Endothelial cell of umbilical vein (primary cell): Measurements from ENCODE around the gene INPP4B. TPM values are rescaled to one million over a fixed set of nuclear protein-coding genes. Genes with fewer than 3 reads are reported as not detected.

Experiments used
- BruUV-seq: library from RNA; stranded (reverse); fragments of 400-500 nt; replicated peaks from 2 replicates; lab custom pipeline; 2021; lab: Mats Ljungman, UMichigan
- CTCF ChIA-PET: fragments of 300-600, 350-600 bp; sonication (Branson Sonifier 250); formaldehyde crosslinking; loops from one replicate; lab custom pipeline; 2021; ENCODE audit warnings: antibody characterized with exemption, inconsistent platforms; lab: Charles Lee
- POLR2A ChIA-PET: fragments of 300-600, 350-600 bp; sonication (Branson Sonifier 250); formaldehyde crosslinking; loops from one replicate; lab custom pipeline; 2021; ENCODE audit warnings: antibody characterized with exemption, inconsistent platforms; lab: Charles Lee
- DNase-seq: peaks from one replicate; pipeline ENCODE4 v3.0.0-alpha.2; 2011; ENCODE audit warnings: low read depth, low spot score
- FAIRE-seq: peaks from 2 replicates; lab custom pipeline; 2011; peaks lifted over from hg19 to GRCh38; lab: Jason Lieb, UNC
- H2AFZ ChIP-seq: 2 replicates; pipeline ENCODE4 v1.6.0; 2012; ENCODE audit warnings: low read depth, low read length, control low read depth, inconsistent platforms
- H3K27ac ChIP-seq: 2 replicates; pipeline ENCODE4 v1.5.1; 2011; ENCODE audit warnings: low read depth, mild to moderate bottlenecking, control low read depth, low read length, moderate library complexity; ENCODE audit not compliant: insufficient read depth
- H3K27me3 ChIP-seq, 2 experiments: 2 replicates each; pipeline versions ENCODE4 v1.6.0 to v1.6.1; 2011; ENCODE audit warnings: low read length in 2 of 2, mixed read lengths in 1 of 2; ENCODE audit not compliant: control insufficient read depth in 2 of 2, insufficient read depth in 2 of 2
- H3K36me3 ChIP-seq, 2 experiments: 2 replicates in 1 of 2; 3 replicates in 1 of 2; pipeline ENCODE4 v1.5.1; 2011; ENCODE audit warnings: low read length in 2 of 2, mild to moderate bottlenecking in 1 of 2, moderate library complexity in 1 of 2; ENCODE audit not compliant: control insufficient read depth in 2 of 2, insufficient read depth in 2 of 2; ENCODE audit errors: extremely low read depth in 1 of 2
- H3K4me1 ChIP-seq: 3 replicates; pipeline ENCODE4 v1.5.1; 2011; ENCODE audit warnings: mild to moderate bottlenecking, low read length; ENCODE audit not compliant: control insufficient read depth, insufficient read depth; ENCODE audit errors: extremely low read depth
- H3K4me2 ChIP-seq: 2 replicates; pipeline ENCODE4 v1.6.1; 2011; ENCODE audit warnings: low read length, control low read depth, mixed read lengths; ENCODE audit not compliant: insufficient read depth
- H3K4me3 ChIP-seq, 3 experiments: fragments of 200-600 bp in 1 of 3; sonication (generic), shearing (Covaris generic) in 1 of 3; replicated peaks in 1 of 3; 2 replicates each; pipeline ENCODE4 v1.5.1; 2011 to 2016; ENCODE audit warnings: control low read depth in 3 of 3, low read length in 3 of 3, mild to moderate bottlenecking in 2 of 3, inconsistent platforms in 1 of 3, low read depth in 1 of 3, moderate library complexity in 1 of 3; ENCODE audit not compliant: insufficient read depth in 1 of 3
- H3K79me2 ChIP-seq: 2 replicates; pipeline ENCODE4 v1.6.0; 2012; ENCODE audit warnings: low read length, inconsistent platforms; ENCODE audit not compliant: control insufficient read depth, insufficient read depth
- H3K9ac ChIP-seq: replicated peaks from 2 replicates; pipeline ENCODE3; 2011; ENCODE audit warnings: low read length, control low read depth; ENCODE audit not compliant: insufficient read depth; ENCODE audit errors: extremely low read depth
- H3K9me1 ChIP-seq: replicated peaks from 3 replicates; pipeline ENCODE4 v1.6.0; 2011; ENCODE audit warnings: mild to moderate bottlenecking, low read length; ENCODE audit not compliant: control insufficient read depth, insufficient read depth; ENCODE audit errors: extremely low read depth
- H3K9me3 ChIP-seq: replicated peaks from 2 replicates; pipeline ENCODE4 v1.5.1; 2012; ENCODE audit warnings: low read length, inconsistent platforms; ENCODE audit not compliant: control insufficient read depth, insufficient read depth
- H4K20me1 ChIP-seq: replicated peaks from 2 replicates; pipeline ENCODE3; 2011; ENCODE audit warnings: mild to moderate bottlenecking, low read length; ENCODE audit not compliant: control insufficient read depth, insufficient read depth; ENCODE audit errors: extremely low read depth
- CTCF ChIP-seq, 2 donors: IDR thresholded peaks; 1 replicate in 1 of 2; 2 replicates in 1 of 2; pipeline ENCODE4 v1.5.1; 2011; ENCODE audit warnings: low read length in 2 of 2, mild to moderate bottlenecking in 2 of 2, moderate library complexity in 2 of 2, control low read depth in 1 of 2, inconsistent platforms in 1 of 2, low read depth in 1 of 2; ENCODE audit not compliant: insufficient read depth in 1 of 2; ENCODE audit errors: extremely low read depth in 1 of 2
- EZH2 ChIP-seq: IDR thresholded peaks from 2 replicates; pipeline ENCODE4 v1.6.1; 2012; ENCODE audit warnings: borderline replicate concordance, low read depth, mild to moderate bottlenecking, moderate library complexity, low read length, inconsistent platforms; ENCODE audit not compliant: severe bottlenecking
- FOS ChIP-seq: IDR thresholded peaks from 2 replicates; pipeline ENCODE4 v1.6.1; 2011; ENCODE audit warnings: mild to moderate bottlenecking, low read length, moderate library complexity, borderline replicate concordance; ENCODE audit not compliant: insufficient read depth
- GATA2 ChIP-seq: IDR thresholded peaks from 2 replicates; pipeline ENCODE4 v1.7.0; 2011; ENCODE audit warnings: low read depth, mild to moderate bottlenecking, moderate library complexity, mixed read lengths, low read length; ENCODE audit not compliant: insufficient read length, insufficient read depth
- JUN ChIP-seq: IDR thresholded peaks from 2 replicates; pipeline ENCODE4 v1.6.1; 2011; ENCODE audit warnings: borderline replicate concordance, low read depth; ENCODE audit not compliant: insufficient read length, insufficient read depth
- MYC ChIP-seq: IDR thresholded peaks from one replicate; pipeline ENCODE4 v1.6.1; 2011; ENCODE audit warnings: mild to moderate bottlenecking, low read depth, low read length
- POLR2A ChIP-seq: IDR thresholded peaks from 2 replicates; pipeline ENCODE4 v1.6.1; 2012; ENCODE audit warnings: low read depth, mild to moderate bottlenecking, control low read depth, low read length
- POLR2AphosphoS5 ChIP-seq: IDR thresholded peaks from 2 replicates; pipeline ENCODE4 v1.6.1; 2012; ENCODE audit warnings: low read depth, mild to moderate bottlenecking, control low read depth, low read length, moderate library complexity; ENCODE audit not compliant: insufficient read depth
- dilution Hi-C: fragments of 300-500 bp; cut with MboI; formaldehyde crosslinking; loops from one replicate; pipeline ENCODE4 v1.15.0; 2019; ENCODE audit warnings: low sequenced_read_pairs; ENCODE audit not compliant: extremely low pct_ligation_motif_present
- intact Hi-C: fragments of 100-400 bp; cut with micrococcal nuclease; formaldehyde crosslinking; loops from one replicate; pipeline ENCODE4 v1.10.0; 2022
- polyA plus RNA-seq, 4 experiments: library from polyadenylated mRNA; depleted of rRNA in 3 of 4; stranded (reverse) in 3 of 4; unstranded in 1 of 4; fragments of >200 nt; gene quantifications; 2 replicates each; pipeline versions ENCODE4 v1.2.1 to v1.2.3, GENCODE V29; 2011 to 2012; ENCODE audit warnings: missing spikeins in 1 of 4
- total RNA-seq: library from RNA; stranded (reverse); gene quantifications from 2 replicates; pipeline ENCODE4 v1.2.3, GENCODE V29; 2021
- TF ChIP-seq, protein P1 (sequence below): IDR thresholded peaks from 2 replicates; pipeline ENCODE4 v1.6.1; 2011; ENCODE audit not compliant: insufficient read depth, insufficient read length

Gene INPP4B
- total and polyA plus RNA-seq, 2 donors (not counting 3 experiments of a cell fraction or from before 2014, with no cell fraction given): 0.41 to 3.1 TPM

DNA sequence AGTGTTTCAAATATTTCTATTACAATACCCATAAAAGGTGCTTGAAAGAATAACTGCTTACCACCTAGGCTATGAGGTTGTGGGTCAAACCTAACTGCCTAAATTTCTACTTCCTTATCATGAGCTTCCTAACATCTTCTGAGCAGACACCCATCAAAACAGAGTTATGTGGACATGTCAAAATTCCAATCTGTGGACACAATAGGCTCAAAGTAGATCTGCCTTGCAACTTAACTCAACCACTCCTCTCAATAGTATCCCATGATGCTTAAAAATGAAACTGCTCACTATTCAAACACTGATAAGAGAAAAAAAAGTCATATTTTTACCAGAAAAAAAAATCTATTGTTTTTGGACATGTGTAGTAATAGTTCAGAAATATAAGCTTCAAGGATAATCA, 462.7 kb downstream of the INPP4B start:
- H3K27ac ChIP-seq: no peak overlapping the region
- FAIRE-seq (no peak), DNase-seq (no peak)
- no peaks in the 10 kb centered on the region for H4K20me1 ChIP-seq
- H3K4me3 ChIP-seq: no peak overlapping the region
- H3K27me3 ChIP-seq: no peaks in the 10 kb centered on the region
- intact Hi-C loops: no loop called here
- H3K9me3 ChIP-seq: no peaks in the 10 kb centered on the region
- H2AFZ ChIP-seq: no peak overlapping the region
- no peaks in the 10 kb centered on the region for H3K79me2 ChIP-seq
- dilution Hi-C loops: no loop called here
- H3K4me1 ChIP-seq: no peaks in the 10 kb centered on the region
- ChIA-PET CTCF (interaction anchor here (0.8 to 1.1 kb wide), 2 partner anchors 31 to 337 kb away, joined by 3 read pairs; no protein-coding TSS in a partner anchor), POLR2A (no interaction called here)
- H3K9ac ChIP-seq: no peak overlapping the region
- no peaks in the 10 kb centered on the region for H3K36me3 ChIP-seq
- TF ChIP-seq POLR2A: no peak
- TF ChIP-seq GATA2: no peak
- TF ChIP-seq EZH2: no peak
- TF ChIP-seq, protein P1, sequence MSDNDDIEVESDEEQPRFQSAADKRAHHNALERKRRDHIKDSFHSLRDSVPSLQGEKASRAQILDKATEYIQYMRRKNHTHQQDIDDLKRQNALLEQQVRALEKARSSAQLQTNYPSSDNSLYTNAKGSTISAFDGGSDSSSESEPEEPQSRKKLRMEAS: no peak
- TF ChIP-seq FOS: no peak
- no peak for TF ChIP-seq JUN
- no peak for TF ChIP-seq MYC
- no peak for TF ChIP-seq CTCF (IDR thresholded peaks at IDR 0.05; ENCODE audit: extremely low read depth in 1 of 2, insufficient read depth in 1 of 2, low read depth in 1 of 2, low read length in 2 of 2)
- TF ChIP-seq POLR2AphosphoS5: no peak
- H3K4me2 ChIP-seq: no peak overlapping the region
- no peaks in the 10 kb centered on the region for H3K9me1 ChIP-seq
- BruUV-seq: no TSS peak
